Aorta (tissue), 5 donors: ENCODE results near the gene TFF1. TPM values are rescaled to one million over a fixed set of nuclear protein-coding genes. Genes with fewer than 3 reads are reported as not detected.

Experiments used
- ATAC-seq: fragments of 200-7000 bp; cut with Tn5 transposase; one replicate; pipeline ENCODE4 v1.9.1; 2022; ENCODE audit warnings: moderate library complexity; ENCODE audit not compliant: low FRiP score
- DNase-seq, 2 donors: peaks; one replicate each; pipeline ENCODE4 v3.0.0-alpha.2; 2020
- H3K27ac ChIP-seq, 2 donors: one replicate each; pipeline ENCODE4 v1.5.1; 2013; ENCODE audit warnings: low read length in 2 of 2, mild to moderate bottlenecking in 2 of 2, moderate library complexity in 2 of 2, control low read depth in 1 of 2, inconsistent platforms in 1 of 2, low read depth in 1 of 2
- H3K27me3 ChIP-seq, 2 donors: one replicate each; pipeline ENCODE4 v1.6.1; 2013; ENCODE audit warnings: control low read depth in 1 of 2, low read length in 1 of 2, mild to moderate bottlenecking in 1 of 2, moderate library complexity in 1 of 2; ENCODE audit not compliant: insufficient read depth in 2 of 2, control insufficient read depth in 1 of 2
- H3K36me3 ChIP-seq, 2 donors: one replicate each; pipeline ENCODE4 v1.6.1; 2013; ENCODE audit warnings: control low read depth in 1 of 2, low read length in 1 of 2, mild to moderate bottlenecking in 1 of 2; ENCODE audit not compliant: insufficient read depth in 2 of 2, control insufficient read depth in 1 of 2
- H3K4me1 ChIP-seq, 2 donors: one replicate each; pipeline ENCODE4 v1.6.1; 2013; ENCODE audit warnings: low read length in 2 of 2, control low read depth in 1 of 2, mild to moderate bottlenecking in 1 of 2, moderate library complexity in 1 of 2; ENCODE audit not compliant: insufficient read depth in 2 of 2, control insufficient read depth in 1 of 2
- H3K4me3 ChIP-seq, 2 donors: one replicate each; pipeline ENCODE4 v1.5.1; 2013; ENCODE audit warnings: low read length in 2 of 2, control low read depth in 1 of 2, mild to moderate bottlenecking in 1 of 2
- H3K9me3 ChIP-seq: one replicate; pipeline ENCODE4 v1.6.1; 2013; ENCODE audit warnings: mild to moderate bottlenecking, low read length; ENCODE audit not compliant: control insufficient read depth
- WGBS, 2 donors: extraction: QIAGEN DNeasy Blood & Tissue Kit; methylation state at CpG; one replicate each; pipeline ENCODE4 v1.1.7; 2013; 5-methylcytosine and 5-hydroxymethylcytosine counted together
- intact Hi-C, 2 donors: fragments of 100-400 bp; cut with DNase I; formaldehyde crosslinking; loops; one replicate each; pipeline versions ENCODE4 v1.14.2 to v1.15.0; 2022
- polyA plus RNA-seq, 2 donors: library from polyadenylated mRNA; stranded (reverse); fragments of 200-250 nt; gene quantifications; one replicate each; pipeline ENCODE4 v1.2.3, GENCODE V29; 2013
- total RNA-seq, 2 donors: library from RNA; stranded (reverse); fragmentation: NEBNext Ultra II Directional; extraction: Animal tissue kit (Norgen Biotek cat#: 25700); gene quantifications; one replicate each; pipeline ENCODE4 v1.2.1, GENCODE V29; 2021
- donor health status: healthy with polysubstance abuse.
- donor health status: Bipolar disorder and iron deficiency.
- donor health status: DM: no; HTN: no; CAD: no.
- donor health status: DM: no; HTN: no; CAD: no.
- donor health status: DM: yes; HTN: yes; CAD: no.

The TFF1 gene
- total and polyA plus RNA-seq, 4 donors: 7.6 to 32.4 TPM; not detected in 2

- H3K27ac ChIP-seq: no peak overlapping the region
- DNase-seq (peak in 1 of 2 donors; percentile 50), ATAC-seq (no peak)
- H3K9me3 ChIP-seq: peaks cover 12% of the 10 kb centered on the region
- intact Hi-C loops: no loop called here
- H3K27me3 ChIP-seq: no peaks in the 10 kb centered on the region
- H3K4me3 ChIP-seq: no peak overlapping the region
- H3K4me1 ChIP-seq: no peaks in the 10 kb centered on the region
- no peaks in the 10 kb centered on the region for H3K36me3 ChIP-seq
- WGBS, 2 donors: 70 to 75% methylated on average over 1 of the region's 1 CpG
Observed at GRCh38 chr21:42381347-42381984, 15.1 kb upstream of the TFF1 start.

GRCh38 chr21:42379426-42380215 lies 13.3 kb upstream of the TFF1 start:
- H3K9me3 ChIP-seq: peaks cover 9% of the 10 kb centered on the region
- DNase-seq: peak in 1 of 2 donors; percentile 45
- 78 to 79% methylated on average over 17 of the region's 17 CpGs for WGBS, 2 donors
- H3K27ac ChIP-seq: no peak overlapping the region
- H3K4me3 ChIP-seq: no peak overlapping the region
- no peak for ATAC-seq
- intact Hi-C loops: no loop called here
- H3K36me3 ChIP-seq: no peaks in the 10 kb centered on the region
- no peaks in the 10 kb centered on the region for H3K27me3 ChIP-seq
- no peaks in the 10 kb centered on the region for H3K4me1 ChIP-seq

GRCh38 chr21:42378418-42378817 lies 12.1 kb upstream of the TFF1 start:
- 65 to 67% methylated on average over 8 of the region's 8 CpGs for WGBS, 2 donors
- Histone ChIP-seq H3K27me3 (no peaks in the 10 kb centered on the region), H3K4me3 (no peak overlapping the region), H3K9me3 (peaks cover 9% of the 10 kb centered on the region), H3K4me1 (no peaks in the 10 kb centered on the region), H3K36me3 (no peaks in the 10 kb centered on the region), H3K27ac (no peak overlapping the region)
- intact Hi-C loops: no loop called here
- peak in 1 of 2 donors; percentile 13 for DNase-seq
- no peak for ATAC-seq

- H3K27ac ChIP-seq: no peak overlapping the region
- no peak overlapping the region for H3K4me3 ChIP-seq
- DNase-seq: peak in 1 of 2 donors; percentile 40
- H3K36me3 ChIP-seq: no peaks in the 10 kb centered on the region
- ATAC-seq: no peak
- no peaks in the 10 kb centered on the region for H3K27me3 ChIP-seq
- peaks cover 9% of the 10 kb centered on the region for H3K9me3 ChIP-seq
- WGBS, 2 donors: 84 to 85% methylated on average over 5 of the region's 5 CpGs
- H3K4me1 ChIP-seq: no peaks in the 10 kb centered on the region
- intact Hi-C loops: no loop called here
Observed at GRCh38 chr21:42377951-42378340, 11.6 kb upstream of the TFF1 start.

GRCh38 chr21:42377211-42377950 lies 11.0 kb upstream of the TFF1 start:
- H3K36me3 ChIP-seq: no peaks in the 10 kb centered on the region
- H3K4me3 ChIP-seq: no peak overlapping the region
- no peaks in the 10 kb centered on the region for H3K4me1 ChIP-seq
- no peaks in the 10 kb centered on the region for H3K27me3 ChIP-seq
- intact Hi-C loops: no loop called here
- DNase-seq: peak in 1 of 2 donors; percentile 54
- H3K9me3 ChIP-seq: peaks cover 8% of the 10 kb centered on the region
- H3K27ac ChIP-seq: no peak overlapping the region
- no peak for ATAC-seq
- WGBS, 2 donors: 71 to 72% methylated on average over 24 of the region's 24 CpGs

GRCh38 chr21:42376338-42376982 lies 10.1 kb upstream of the TFF1 start:
- H3K27me3 ChIP-seq: no peaks in the 10 kb centered on the region

GRCh38 chr21:42375966-42376337 lies 9.6 kb upstream of the TFF1 start:
- Histone ChIP-seq H3K9me3 (no peaks in the 10 kb centered on the region), H3K4me1 (no peaks in the 10 kb centered on the region), H3K27ac (no peak overlapping the region), H3K36me3 (no peaks in the 10 kb centered on the region), H3K4me3 (no peak overlapping the region), H3K27me3 (no peaks in the 10 kb centered on the region)
- DNase-seq (peak in 1 of 2 donors; percentile 59), ATAC-seq (no peak)
- intact Hi-C loops: no loop called here
- WGBS, 2 donors: 74 to 86% methylated on average over 3 of the region's 3 CpGs

More at GRCh38 chr21:42376338-42376982, 10.1 kb upstream of the TFF1 start:
- H3K27ac ChIP-seq: no peak overlapping the region
- no peaks in the 10 kb centered on the region for H3K36me3 ChIP-seq
- no peak overlapping the region for H3K4me3 ChIP-seq
- peaks cover 2% of the 10 kb centered on the region for H3K9me3 ChIP-seq
- WGBS, 2 donors: 71% methylated on average over 32 of the region's 32 CpGs
- ATAC-seq: no peak
- H3K4me1 ChIP-seq: no peaks in the 10 kb centered on the region
- peak in 1 of 2 donors; percentile 69 for DNase-seq
- intact Hi-C loops: no loop called here

GRCh38 chr21:42375506-42375905 lies 9.2 kb upstream of the TFF1 start:
- no peaks in the 10 kb centered on the region for H3K9me3 ChIP-seq
- DNase-seq (peak in 1 of 2 donors; percentile 51), ATAC-seq (no peak)
- H3K36me3 ChIP-seq: no peaks in the 10 kb centered on the region
- no peak overlapping the region for H3K27ac ChIP-seq
- WGBS, 2 donors: 64 to 67% methylated on average over 11 of the region's 11 CpGs
- H3K4me1 ChIP-seq: no peaks in the 10 kb centered on the region
- no peak overlapping the region for H3K4me3 ChIP-seq
- no peaks in the 10 kb centered on the region for H3K27me3 ChIP-seq
- intact Hi-C loops: no loop called here
